HG03520 (cell line): ENCODE measurements around the gene DDX10.
"Not testable (repeated sequence)": the region's sequence is repeated elsewhere in the genome, so short reads cannot be mapped to it uniquely, and the experiment has no call there.

ENCODE experiments used
- ATAC-seq: cut with Tn5 transposase; IDR thresholded peaks from one replicate; pipeline ENCODE4 v1.9.1; 2021; ENCODE audit warnings: mild to moderate bottlenecking, moderate library complexity; ENCODE audit not compliant: unreplicated experiment

Gene DDX10

GRCh38 chr11:108664730-108665525, at the start of gene DDX10:
Gene DDX10, plus strand, starts transcription at chr11:108665069. Its CDS starts 85 bp downstream, at chr11:108665154.
- ATAC-seq = peak; percentile 84

GRCh38 chr11:108616549-108616948, 48.3 kb upstream of the DDX10 start:
- no peak for ATAC-seq

- no peak for ATAC-seq
Observed at GRCh38 chr11:108617055-108617454, 47.8 kb upstream of the DDX10 start.

GRCh38 chr11:108618529-108618928, 46.3 kb upstream of the DDX10 start:
- ATAC-seq = no peak

- peak; percentile 85 for ATAC-seq
Observed at GRCh38 chr11:108620958-108621772, 43.7 kb upstream of the DDX10 start.

- ATAC-seq = no peak
Observed at GRCh38 chr11:108622341-108622740, 42.5 kb upstream of the DDX10 start.

GRCh38 chr11:108624196-108624925, 40.5 kb upstream of the DDX10 start:
- ATAC-seq = no peak

GRCh38 chr11:108628326-108628725, 36.5 kb upstream of the DDX10 start:
- ATAC-seq = no peak

- ATAC-seq = no peak
Observed at GRCh38 chr11:108628812-108629211, 36.1 kb upstream of the DDX10 start.

- no peak for ATAC-seq
Observed at GRCh38 chr11:108629274-108629673, 35.6 kb upstream of the DDX10 start.

GRCh38 chr11:108632041-108632704, 32.7 kb upstream of the DDX10 start:
- no peak for ATAC-seq

GRCh38 chr11:108635106-108635505, 29.8 kb upstream of the DDX10 start:
- ATAC-seq = no peak

- no peak for ATAC-seq
Observed at GRCh38 chr11:108636222-108636621, 28.6 kb upstream of the DDX10 start.

GRCh38 chr11:108639146-108639545, 25.7 kb upstream of the DDX10 start:
- no peak for ATAC-seq

GRCh38 chr11:108641752-108642151, 23.1 kb upstream of the DDX10 start:
- not testable (repeated sequence) for ATAC-seq

- ATAC-seq = no peak
Observed at GRCh38 chr11:108643974-108644373, 20.9 kb upstream of the DDX10 start.

GRCh38 chr11:108645970-108646369, 18.9 kb upstream of the DDX10 start:
- ATAC-seq = no peak

- ATAC-seq = no peak
Observed at GRCh38 chr11:108647387-108647700, 17.5 kb upstream of the DDX10 start.

- ATAC-seq = peak; percentile 78
Observed at GRCh38 chr11:108647701-108648527, 17.0 kb upstream of the DDX10 start.

- ATAC-seq = no peak
Observed at GRCh38 chr11:108648528-108648885, 16.4 kb upstream of the DDX10 start.
